Cardiac muscle cell (in vitro differentiated cells and primary cell): ENCODE data around the gene CTNNAL1. TPM values are rescaled to one million over a fixed set of nuclear protein-coding genes. Genes with fewer than 3 reads are reported as not detected.

Source experiments
- DNase-seq, 2 donors: peaks; one replicate each; pipeline versions ENCODE4 v3.0.0 to v3.0.0-alpha.2; 2010 to 2017; ENCODE audit warnings: low read depth in 1 of 2, low spot score in 1 of 2
- H3K27ac ChIP-seq: fragments of 200-600 bp; sonication (generic); 2 replicates; pipeline ENCODE4 v1.5.1; 2016
- H3K27me3 ChIP-seq: fragments of 200-600 bp; sonication (generic); 2 replicates; pipeline ENCODE4 v1.6.0; 2016; ENCODE audit warnings: control low read depth
- H3K36me3 ChIP-seq: fragments of 200-600 bp; sonication (generic); 2 replicates; pipeline ENCODE4 v1.5.1; 2016; ENCODE audit warnings: control low read depth
- H3K4me1 ChIP-seq: fragments of 200-600 bp; sonication (generic); 2 replicates; pipeline ENCODE4 v1.8.1; 2017; ENCODE audit warnings: low read depth, mild to moderate bottlenecking, mixed run types
- H3K4me3 ChIP-seq: fragments of 200-600 bp; sonication (generic); 2 replicates; pipeline ENCODE4 v1.5.1; 2016; ENCODE audit warnings: mild to moderate bottlenecking
- H3K9me3 ChIP-seq: fragments of 200-600 bp; sonication (generic); 2 replicates; pipeline ENCODE4 v1.5.1; 2017; ENCODE audit warnings: low read depth, mild to moderate bottlenecking, control low read depth
- polyA plus RNA-seq: library from polyadenylated mRNA; unstranded; fragments of >200 nt; fragmentation: Nextera tagmentation; extraction: Ambion mirVana; gene quantifications from 2 replicates; pipeline ENCODE4 v1.2.1, GENCODE V29; 2016
- total RNA-seq: library from RNA; depleted of rRNA; stranded (reverse); fragments of >200 nt; gene quantifications from 2 replicates; pipeline ENCODE4 v1.2.3, GENCODE V29; 2016
- TF ChIP-seq, protein P1 (sequence below): IDR thresholded peaks from 2 replicates; pipeline ENCODE4 v1.5.1; 2012; ENCODE audit warnings: low read depth, mild to moderate bottlenecking, low read length

Gene CTNNAL1
- total and polyA plus RNA-seq, 2 experiments from 2014 or later: 64.7 to 102 TPM

DNA sequence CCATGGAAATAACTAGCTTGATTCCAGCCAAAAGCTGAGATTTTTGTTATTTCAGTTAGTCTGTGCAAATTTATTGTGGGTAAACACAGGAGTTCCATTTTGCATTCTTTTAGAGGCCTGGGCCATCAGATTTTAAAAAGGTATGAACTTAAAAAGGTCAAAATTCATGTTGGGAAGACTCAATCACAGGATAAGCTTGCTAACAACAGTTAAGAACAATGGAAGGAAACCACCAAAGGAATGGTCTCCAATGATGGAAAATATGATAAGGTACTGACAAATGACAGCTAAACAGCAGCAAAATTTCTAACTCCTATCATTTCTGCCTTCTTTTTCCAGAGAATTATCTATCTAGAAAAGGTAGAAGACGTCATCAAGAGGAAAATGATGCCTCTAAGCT is 63.1 kb downstream of the CTNNAL1 start:
- H3K27me3 ChIP-seq: no peaks in the 10 kb centered on the region
- no peak for DNase-seq
- TF ChIP-seq, protein P1, sequence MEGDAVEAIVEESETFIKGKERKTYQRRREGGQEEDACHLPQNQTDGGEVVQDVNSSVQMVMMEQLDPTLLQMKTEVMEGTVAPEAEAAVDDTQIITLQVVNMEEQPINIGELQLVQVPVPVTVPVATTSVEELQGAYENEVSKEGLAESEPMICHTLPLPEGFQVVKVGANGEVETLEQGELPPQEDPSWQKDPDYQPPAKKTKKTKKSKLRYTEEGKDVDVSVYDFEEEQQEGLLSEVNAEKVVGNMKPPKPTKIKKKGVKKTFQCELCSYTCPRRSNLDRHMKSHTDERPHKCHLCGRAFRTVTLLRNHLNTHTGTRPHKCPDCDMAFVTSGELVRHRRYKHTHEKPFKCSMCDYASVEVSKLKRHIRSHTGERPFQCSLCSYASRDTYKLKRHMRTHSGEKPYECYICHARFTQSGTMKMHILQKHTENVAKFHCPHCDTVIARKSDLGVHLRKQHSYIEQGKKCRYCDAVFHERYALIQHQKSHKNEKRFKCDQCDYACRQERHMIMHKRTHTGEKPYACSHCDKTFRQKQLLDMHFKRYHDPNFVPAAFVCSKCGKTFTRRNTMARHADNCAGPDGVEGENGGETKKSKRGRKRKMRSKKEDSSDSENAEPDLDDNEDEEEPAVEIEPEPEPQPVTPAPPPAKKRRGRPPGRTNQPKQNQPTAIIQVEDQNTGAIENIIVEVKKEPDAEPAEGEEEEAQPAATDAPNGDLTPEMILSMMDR: no peak

DNA sequence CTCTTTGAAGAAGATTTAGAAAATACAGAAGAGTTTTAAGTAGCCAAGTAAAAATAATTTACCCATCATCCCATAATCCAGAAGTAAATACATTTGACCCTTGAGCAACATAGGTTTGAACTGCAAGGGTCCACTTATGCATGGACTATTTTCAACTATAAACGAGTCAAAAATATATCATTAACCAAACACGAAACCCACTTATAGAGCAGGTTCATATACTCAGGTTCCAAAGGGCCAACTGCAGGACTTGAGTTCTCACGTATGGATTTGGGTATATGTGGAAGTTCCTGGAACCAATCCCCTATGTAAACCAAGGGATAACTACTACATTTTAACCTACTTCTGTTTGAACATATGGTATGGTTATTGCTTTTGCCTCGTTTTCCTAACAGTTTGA is 73.3 kb downstream of the CTNNAL1 start:
- H3K27ac ChIP-seq: no peak overlapping the region
- no peak for DNase-seq
- no peak overlapping the region for H3K4me3 ChIP-seq
- H3K4me1 ChIP-seq: peaks cover 7% of the 10 kb centered on the region
- peaks cover 50% of the 10 kb centered on the region for H3K36me3 ChIP-seq
- H3K27me3 ChIP-seq: no peaks in the 10 kb centered on the region
- no peaks in the 10 kb centered on the region for H3K9me3 ChIP-seq
- TF ChIP-seq, protein P1: no peak

More for the DNA sequence above, 63.1 kb downstream of the CTNNAL1 start:
- no peak overlapping the region for H3K27ac ChIP-seq
- H3K36me3 ChIP-seq: peaks cover 23% of the 10 kb centered on the region
- H3K4me1 ChIP-seq: peaks cover 13% of the 10 kb centered on the region
- no peak overlapping the region for H3K4me3 ChIP-seq
- no peaks in the 10 kb centered on the region for H3K9me3 ChIP-seq

DNA sequence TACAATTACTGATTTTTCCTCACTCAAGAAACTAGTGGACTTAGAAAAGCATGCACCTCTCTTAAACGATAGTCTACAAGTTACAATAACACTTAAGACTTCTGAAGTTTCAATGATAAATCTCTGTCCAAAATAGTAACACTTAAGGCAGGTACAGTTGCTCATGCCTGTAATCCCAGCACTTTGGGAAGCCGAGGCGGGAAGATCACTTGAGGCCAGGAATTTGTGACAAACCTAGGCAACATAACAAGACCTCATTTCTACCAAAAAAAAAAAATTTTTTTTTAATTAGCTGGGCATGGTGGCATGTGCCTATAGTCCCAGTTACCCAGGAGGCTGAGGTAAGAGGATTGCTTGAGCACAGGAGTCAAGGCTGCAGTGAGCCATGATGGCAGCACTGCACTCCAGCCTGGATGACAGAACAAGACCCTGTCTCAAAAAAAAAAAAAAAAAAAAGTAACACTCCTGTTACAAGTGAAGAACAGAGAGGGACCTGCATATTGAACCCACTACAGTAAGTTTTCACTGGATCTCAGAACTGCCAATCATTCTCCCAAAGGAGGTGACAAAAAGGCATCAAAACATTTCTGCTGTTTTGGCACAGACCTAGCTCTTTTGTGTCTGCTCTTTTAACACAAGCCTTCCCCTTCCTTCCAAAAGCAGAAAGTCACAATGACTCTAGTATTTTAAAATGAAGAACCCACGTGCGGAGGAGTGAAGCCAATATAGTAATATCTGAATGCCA is 75.6 kb downstream of the CTNNAL1 start:
- Histone ChIP-seq H3K27me3 (no peaks in the 10 kb centered on the region), H3K4me1 (peaks cover 12% of the 10 kb centered on the region), H3K27ac (peak overlapping the region; percentile 63), H3K9me3 (no peaks in the 10 kb centered on the region), H3K4me3 (no peak overlapping the region), H3K36me3 (peaks cover 35% of the 10 kb centered on the region)
- DNase-seq: no peak
- TF ChIP-seq, protein P1: no peak

DNA sequence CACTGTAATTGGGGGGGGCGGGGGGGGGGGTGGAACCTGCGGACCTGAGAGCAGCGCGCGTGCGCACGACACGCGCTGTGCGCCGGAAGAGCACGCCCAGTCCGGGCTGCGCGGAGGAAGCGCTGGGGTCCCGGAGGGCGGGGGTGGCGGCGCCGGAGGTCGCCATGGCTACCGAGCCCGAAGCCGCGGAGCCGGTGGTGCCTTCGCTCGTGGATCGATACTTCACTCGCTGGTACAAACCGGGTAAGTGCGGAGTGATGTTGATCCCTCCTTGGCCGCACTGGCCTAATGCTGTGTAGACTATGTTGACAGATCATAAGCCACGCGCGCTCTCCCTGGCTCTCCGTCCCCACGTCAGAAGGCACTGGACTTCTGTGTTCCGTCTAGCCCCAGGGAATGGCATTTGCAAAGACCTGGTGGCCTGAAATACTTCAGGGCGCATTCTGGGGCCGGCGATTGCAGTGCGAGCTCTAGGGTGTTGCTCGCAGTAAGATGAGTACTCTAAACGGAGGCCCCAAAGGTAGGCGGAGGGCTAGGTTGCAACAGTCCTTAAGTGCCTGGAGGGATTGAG is 78.9 kb downstream of the CTNNAL1 start, which contains the start of gene ABITRAM:
ABITRAM (plus strand) TSS at position 78 of the 571 bp plus-strand sequence; CDS start at position 165, 87 bp downstream.
- Histone ChIP-seq H3K27me3 (no peaks in the 10 kb centered on the region), H3K36me3 (peaks cover 5% of the 10 kb centered on the region), H3K27ac (peak within 1 kb of the TSS; percentile 96), H3K9me3 (no peaks in the 10 kb centered on the region), H3K4me1 (peaks cover 12% of the 10 kb centered on the region), H3K4me3 (peak within 1 kb of the TSS; percentile 91)
- TF ChIP-seq, protein P1: no peak
- DNase-seq: peak; percentile 89 to 91

DNA sequence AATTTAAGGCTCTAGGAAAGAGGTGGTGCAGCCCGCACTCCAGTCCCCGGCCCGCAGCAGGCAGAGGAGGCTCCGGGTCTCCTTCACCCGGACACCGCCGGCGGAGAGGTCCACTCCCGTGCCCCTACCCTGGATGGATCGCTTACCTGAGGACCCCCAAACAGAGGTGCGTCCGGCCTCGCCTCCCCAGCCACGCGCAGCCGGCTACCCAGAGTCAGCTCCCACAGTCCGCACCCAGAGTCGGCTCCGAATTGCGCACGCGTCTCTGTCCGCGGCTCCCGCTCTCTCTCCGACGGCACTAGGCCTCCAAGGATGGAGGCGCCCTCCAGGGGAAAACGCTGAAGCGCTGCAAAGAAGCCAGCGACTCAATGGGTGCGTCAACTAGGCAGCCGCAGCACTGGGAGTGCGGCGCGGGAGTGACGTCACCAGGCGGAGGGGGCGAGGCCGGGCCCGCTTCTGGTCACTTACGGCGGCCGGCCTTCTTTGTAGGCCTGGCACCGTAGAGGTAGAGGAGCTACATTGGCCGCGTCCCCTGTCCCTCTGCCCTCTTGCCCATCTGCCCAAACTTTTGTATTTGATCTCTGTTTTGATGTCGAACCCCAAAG is 79.5 kb downstream of the CTNNAL1 start, which contains the start of gene ELP1:
ELP1 (minus strand) TSS at position 407 of the 605 bp plus-strand sequence. CDS start 2,978 bp downstream, outside the sequence.
- Histone ChIP-seq H3K36me3 (no peaks in the 10 kb centered on the region), H3K27ac (peak within 1 kb of the TSS; percentile 96), H3K4me3 (peak within 1 kb of the TSS; percentile 91), H3K4me1 (peaks cover 12% of the 10 kb centered on the region), H3K9me3 (no peaks in the 10 kb centered on the region), H3K27me3 (no peaks in the 10 kb centered on the region)
- peak; percentile 96 to 97 for DNase-seq
- TF ChIP-seq, protein P1: peak; percentile 38
